Measurements from ENCODE around the gene TOGARAM2.

The TOGARAM2 gene

GRCh38 chr2:29079887-29080286 lies 98.8 kb downstream of the TOGARAM2 start:
- no peak overlapping the region for H3K9ac ChIP-seq (ENCODE audit: low read length)
- no peak overlapping the region for H4K91ac ChIP-seq (ENCODE audit: low read depth, low read length)
- no peak overlapping the region for H2BK120ac ChIP-seq (ENCODE audit: insufficient read depth, low read length, poor library complexity)
- H3K14ac ChIP-seq (ENCODE audit: low read length), result no peak overlapping the region
- no peak overlapping the region for H2AFZ ChIP-seq (ENCODE audit: insufficient read depth, low read length, poor library complexity)
- H3K4me1 ChIP-seq (ENCODE audit: control insufficient read depth in 1 of 2, insufficient read depth in 2 of 2, low read length in 2 of 2), result no peaks in the 10 kb centered on the region
- H4K12ac ChIP-seq (ENCODE audit: low read depth, low read length), result no peak overlapping the region
- H3K23ac ChIP-seq (ENCODE audit: low read length), result no peak overlapping the region
- no peaks in the 10 kb centered on the region for H3K79me2 ChIP-seq (ENCODE audit: control insufficient read depth, insufficient read depth, low read length, poor library complexity)
- DNase-seq, result peak; percentile 60 to 81
- H3K4ac ChIP-seq (ENCODE audit: low read depth, low read length), result no peak overlapping the region
- no CpG with 5 or more reads among the region's 7 CpGs for WGBS (ENCODE audit: extremely low coverage, insufficient coverage, insufficient read length)
- H3K18ac ChIP-seq (ENCODE audit: low read length), result no peak overlapping the region
- no peak overlapping the region for H3K4me2 ChIP-seq (ENCODE audit: low read length)
- no peaks in the 10 kb centered on the region for H3K79me1 ChIP-seq (ENCODE audit: low read length)
- H3K36me3 ChIP-seq (ENCODE audit: control insufficient read depth in 1 of 2, insufficient read depth in 2 of 2, low read length in 2 of 2), result no peaks in the 10 kb centered on the region
- no peak overlapping the region for H2AK5ac ChIP-seq (ENCODE audit: low read length)
- peaks cover 6% of the 10 kb centered on the region for H3K9me3 ChIP-seq (ENCODE audit: insufficient read depth, low read depth, low read length)
- H3K27ac ChIP-seq (ENCODE audit: low read depth, low read length), result no peak overlapping the region
- no peak overlapping the region for H3K4me3 ChIP-seq (ENCODE audit: low read depth, low read length)
- H2BK12ac ChIP-seq (ENCODE audit: low read length), result no peak overlapping the region
- H4K8ac ChIP-seq (ENCODE audit: low read depth, low read length), result no peak overlapping the region
- no peaks in the 10 kb centered on the region for H3K27me3 ChIP-seq (ENCODE audit: insufficient read depth, low read length)
- H2BK5ac ChIP-seq (ENCODE audit: low read depth, low read length, poor library complexity), result no peak overlapping the region

DNA sequence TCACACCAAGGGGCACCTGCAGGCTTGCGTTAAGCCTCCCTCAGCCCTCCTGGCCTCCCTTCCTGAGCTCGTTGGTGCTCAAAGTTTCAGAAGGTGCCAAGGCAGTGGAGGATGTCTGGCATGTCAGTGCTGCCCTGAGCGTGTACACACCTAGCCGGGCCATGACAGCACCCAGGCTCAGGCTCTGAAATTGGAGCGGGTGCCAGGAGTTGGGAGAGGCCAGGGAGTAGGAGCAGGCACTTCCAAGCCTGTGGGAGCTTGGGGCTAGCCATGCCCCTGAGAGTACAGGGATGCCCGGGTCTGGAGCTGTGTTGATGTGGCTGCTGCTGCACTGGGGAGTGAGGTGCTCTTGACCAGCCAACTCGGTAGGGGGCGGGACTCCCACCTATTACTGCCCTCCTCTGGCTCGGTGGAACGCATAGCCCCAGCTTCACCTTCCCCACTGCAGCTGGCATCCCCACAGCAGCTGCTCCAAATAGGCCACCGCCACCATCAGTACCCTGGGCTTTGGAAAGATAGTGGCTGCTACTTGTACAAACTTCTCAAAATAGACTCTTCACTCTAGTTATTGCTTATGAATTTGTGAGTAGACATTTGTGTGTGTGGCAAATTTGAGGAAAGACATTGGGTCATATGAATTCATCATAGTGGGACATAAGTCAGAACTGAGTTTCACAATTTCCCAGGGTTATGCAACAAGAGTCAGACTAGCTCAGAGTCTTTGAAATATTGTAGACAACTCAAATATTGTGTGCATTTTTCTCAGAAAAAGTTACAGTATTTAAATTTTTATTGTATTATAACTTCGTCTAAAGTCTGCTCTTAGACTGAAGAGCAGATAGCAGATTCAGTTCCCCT lies 100.0 kb downstream of the TOGARAM2 start:
- no peak overlapping the region for H3K18ac ChIP-seq (ENCODE audit: low read length)
- H3K9me3 ChIP-seq (ENCODE audit: insufficient read depth, low read depth, low read length), result peaks cover 6% of the 10 kb centered on the region
- DNase-seq, result peak; percentile 12 to 81
- H3K4me2 ChIP-seq (ENCODE audit: low read length), result no peak overlapping the region
- no peak overlapping the region for H2BK120ac ChIP-seq (ENCODE audit: insufficient read depth, low read length, poor library complexity)
- H3K14ac ChIP-seq (ENCODE audit: low read length), result no peak overlapping the region
- no peak overlapping the region for H3K4ac ChIP-seq (ENCODE audit: low read depth, low read length)
- H4K12ac ChIP-seq (ENCODE audit: low read depth, low read length), result no peak overlapping the region
- H4K91ac ChIP-seq (ENCODE audit: low read depth, low read length), result no peak overlapping the region
- no peak overlapping the region for H2AK5ac ChIP-seq (ENCODE audit: low read length)
- no peak overlapping the region for H3K4me3 ChIP-seq (ENCODE audit: low read depth, low read length)
- no peak overlapping the region for H4K8ac ChIP-seq (ENCODE audit: low read depth, low read length)
- H2AFZ ChIP-seq (ENCODE audit: insufficient read depth, low read length, poor library complexity), result no peak overlapping the region
- H2BK12ac ChIP-seq (ENCODE audit: low read length), result no peak overlapping the region
- H3K23ac ChIP-seq (ENCODE audit: low read length), result no peak overlapping the region
- H3K9ac ChIP-seq (ENCODE audit: low read length), result no peak overlapping the region
- H3K27me3 ChIP-seq (ENCODE audit: insufficient read depth, low read length), result no peaks in the 10 kb centered on the region
- no peaks in the 10 kb centered on the region for H3K36me3 ChIP-seq (ENCODE audit: control insufficient read depth in 1 of 2, insufficient read depth in 2 of 2, low read length in 2 of 2)
- no peaks in the 10 kb centered on the region for H3K4me1 ChIP-seq (ENCODE audit: control insufficient read depth in 1 of 2, insufficient read depth in 2 of 2, low read length in 2 of 2)
- no peaks in the 10 kb centered on the region for H3K79me2 ChIP-seq (ENCODE audit: control insufficient read depth, insufficient read depth, low read length, poor library complexity)
- no peak overlapping the region for H2BK5ac ChIP-seq (ENCODE audit: low read depth, low read length, poor library complexity)
- no peaks in the 10 kb centered on the region for H3K79me1 ChIP-seq (ENCODE audit: low read length)
- WGBS (ENCODE audit: extremely low coverage, insufficient coverage, insufficient read length), result no CpG with 5 or more reads among the region's 12 CpGs
- H3K27ac ChIP-seq (ENCODE audit: low read depth, low read length), result no peak overlapping the region

GRCh38 chr2:29082804-29083495 lies 101.9 kb downstream of the TOGARAM2 start:
- Histone ChIP-seq H4K12ac (ENCODE audit: low read depth, low read length) (no peak overlapping the region), H3K9ac (ENCODE audit: low read length) (no peak overlapping the region), H4K8ac (ENCODE audit: low read depth, low read length) (no peak overlapping the region), H3K4me2 (ENCODE audit: low read length) (no peak overlapping the region), H3K79me2 (ENCODE audit: control insufficient read depth, insufficient read depth, low read length, poor library complexity) (no peaks in the 10 kb centered on the region), H3K4me1 (ENCODE audit: control insufficient read depth in 1 of 2, insufficient read depth in 2 of 2, low read length in 2 of 2) (no peaks in the 10 kb centered on the region), H2BK12ac (ENCODE audit: low read length) (no peak overlapping the region), H3K36me3 (ENCODE audit: control insufficient read depth in 1 of 2, insufficient read depth in 2 of 2, low read length in 2 of 2) (no peaks in the 10 kb centered on the region), H3K14ac (ENCODE audit: low read length) (no peak overlapping the region), H3K79me1 (ENCODE audit: low read length) (no peaks in the 10 kb centered on the region), H2BK120ac (ENCODE audit: insufficient read depth, low read length, poor library complexity) (no peak overlapping the region), H3K9me3 (ENCODE audit: insufficient read depth, low read depth, low read length) (peaks cover 6% of the 10 kb centered on the region), H3K4me3 (ENCODE audit: low read depth, low read length) (no peak overlapping the region), H3K18ac (ENCODE audit: low read length) (no peak overlapping the region), H2AFZ (ENCODE audit: insufficient read depth, low read length, poor library complexity) (no peak overlapping the region), H3K27ac (ENCODE audit: low read depth, low read length) (no peak overlapping the region), H2AK5ac (ENCODE audit: low read length) (no peak overlapping the region), H3K27me3 (ENCODE audit: insufficient read depth, low read length) (no peaks in the 10 kb centered on the region), H4K91ac (ENCODE audit: low read depth, low read length) (no peak overlapping the region), H3K4ac (ENCODE audit: low read depth, low read length) (no peak overlapping the region), H3K23ac (ENCODE audit: low read length) (no peak overlapping the region), H2BK5ac (ENCODE audit: low read depth, low read length, poor library complexity) (no peak overlapping the region)
- no peak for DNase-seq
- WGBS (ENCODE audit: extremely low coverage, insufficient coverage, insufficient read length), result no CpG with 5 or more reads among the region's 5 CpGs

- Histone ChIP-seq H3K36me3 (ENCODE audit: control insufficient read depth in 1 of 2, insufficient read depth in 2 of 2, low read length in 2 of 2) (no peaks in the 10 kb centered on the region), H2AK5ac (ENCODE audit: low read length) (no peak overlapping the region), H3K79me1 (ENCODE audit: low read length) (no peaks in the 10 kb centered on the region), H3K9me3 (ENCODE audit: insufficient read depth, low read depth, low read length) (peaks cover 6% of the 10 kb centered on the region), H3K18ac (ENCODE audit: low read length) (no peak overlapping the region), H4K8ac (ENCODE audit: low read depth, low read length) (no peak overlapping the region), H2BK5ac (ENCODE audit: low read depth, low read length, poor library complexity) (no peak overlapping the region), H3K4me2 (ENCODE audit: low read length) (no peak overlapping the region), H4K12ac (ENCODE audit: low read depth, low read length) (no peak overlapping the region), H3K27me3 (ENCODE audit: insufficient read depth, low read length) (no peaks in the 10 kb centered on the region), H3K9ac (ENCODE audit: low read length) (no peak overlapping the region), H3K23ac (ENCODE audit: low read length) (no peak overlapping the region), H2BK120ac (ENCODE audit: insufficient read depth, low read length, poor library complexity) (no peak overlapping the region), H4K91ac (ENCODE audit: low read depth, low read length) (no peak overlapping the region), H3K79me2 (ENCODE audit: control insufficient read depth, insufficient read depth, low read length, poor library complexity) (no peaks in the 10 kb centered on the region), H3K4ac (ENCODE audit: low read depth, low read length) (no peak overlapping the region), H3K27ac (ENCODE audit: low read depth, low read length) (no peak overlapping the region), H3K14ac (ENCODE audit: low read length) (no peak overlapping the region), H2AFZ (ENCODE audit: insufficient read depth, low read length, poor library complexity) (no peak overlapping the region), H3K4me1 (ENCODE audit: control insufficient read depth in 1 of 2, insufficient read depth in 2 of 2, low read length in 2 of 2) (no peaks in the 10 kb centered on the region), H2BK12ac (ENCODE audit: low read length) (no peak overlapping the region), H3K4me3 (ENCODE audit: low read depth, low read length) (no peak overlapping the region)
- no CpG with 5 or more reads among the region's 1 CpG for WGBS (ENCODE audit: extremely low coverage, insufficient coverage, insufficient read length)
- DNase-seq, result no peak
These were observed 103.5 kb downstream of the TOGARAM2 start for GRCh38 chr2:29084554-29084953.
